ENCODE data around the gene SETD1B. TPM values are rescaled to one million over a fixed set of nuclear protein-coding genes. Genes with fewer than 3 reads are reported as not detected.

SETD1B gene
- total RNA-seq, 1 donor = 5.8 TPM

DNA sequence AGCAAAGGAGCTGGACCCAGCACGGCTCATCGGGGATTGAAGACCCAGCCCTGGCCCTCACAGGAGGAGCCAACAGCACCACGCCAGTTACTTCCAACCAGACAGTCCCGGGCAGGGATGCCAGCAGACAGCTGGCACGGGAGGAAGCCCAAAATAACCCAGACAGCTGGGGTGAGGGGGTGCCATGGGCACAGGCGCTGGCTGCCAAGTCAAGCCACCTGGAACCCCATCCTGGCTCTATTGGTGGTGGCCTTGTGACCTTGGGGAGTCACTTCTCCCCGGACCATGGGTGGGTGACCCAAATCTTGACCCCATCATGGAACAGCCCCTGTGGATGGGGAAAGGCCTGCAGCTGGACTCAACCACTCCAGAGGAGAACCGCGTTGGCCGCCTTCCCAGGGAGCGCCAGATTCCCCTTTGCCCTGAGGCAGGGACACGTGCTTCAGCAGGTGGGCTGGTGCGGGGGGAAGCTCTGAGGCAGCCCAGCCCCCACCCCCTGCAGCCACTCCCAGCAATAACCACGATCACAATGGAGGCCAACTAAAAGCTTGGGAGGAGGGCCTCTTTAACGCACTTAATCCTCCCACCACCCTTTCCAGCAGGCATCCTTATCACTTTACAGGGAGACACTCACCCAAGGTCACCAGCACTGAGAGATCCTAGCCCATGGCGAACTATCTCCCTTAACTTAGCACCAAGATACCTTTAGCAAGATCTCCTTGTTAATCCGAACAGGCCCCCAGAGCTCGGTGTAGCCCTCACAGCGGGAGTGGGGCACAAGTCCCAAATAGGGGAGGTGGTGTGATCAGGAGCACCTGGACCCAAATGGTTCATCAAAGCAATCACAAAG, 5.6 kb upstream of the SETD1B start:
- Histone ChIP-seq H3K4me1 (ENCODE audit: insufficient read depth, low read length) (peaks cover 62% of the 10 kb centered on the region), H3K36me3 (ENCODE audit: insufficient read depth, low read length) (no peaks in the 10 kb centered on the region), H3K4me2 (ENCODE audit: insufficient read depth, low read length) (peak overlapping the region; percentile 77), H4K20me1 (ENCODE audit: insufficient read depth, low read length) (peaks cover 19% of the 10 kb centered on the region), H3K27ac (ENCODE audit: low read depth, low read length) (peak overlapping the region; percentile 70), H2AFZ (ENCODE audit: low read length) (no peak overlapping the region), H3K79me2 (ENCODE audit: insufficient read depth, low read length) (peaks cover 54% of the 10 kb centered on the region), H3K4me3 (ENCODE audit: insufficient read depth, low read length) (peak overlapping the region; percentile 86), H3K9me3 (ENCODE audit: low read depth, low read length) (no peaks in the 10 kb centered on the region), H3K27me3 (ENCODE audit: insufficient read depth, low read length) (no peaks in the 10 kb centered on the region)
- peak; percentile 84 for DNase-seq (ENCODE audit: insufficient read length, low spot score, missing footprints)
- TF ChIP-seq, protein P1, sequence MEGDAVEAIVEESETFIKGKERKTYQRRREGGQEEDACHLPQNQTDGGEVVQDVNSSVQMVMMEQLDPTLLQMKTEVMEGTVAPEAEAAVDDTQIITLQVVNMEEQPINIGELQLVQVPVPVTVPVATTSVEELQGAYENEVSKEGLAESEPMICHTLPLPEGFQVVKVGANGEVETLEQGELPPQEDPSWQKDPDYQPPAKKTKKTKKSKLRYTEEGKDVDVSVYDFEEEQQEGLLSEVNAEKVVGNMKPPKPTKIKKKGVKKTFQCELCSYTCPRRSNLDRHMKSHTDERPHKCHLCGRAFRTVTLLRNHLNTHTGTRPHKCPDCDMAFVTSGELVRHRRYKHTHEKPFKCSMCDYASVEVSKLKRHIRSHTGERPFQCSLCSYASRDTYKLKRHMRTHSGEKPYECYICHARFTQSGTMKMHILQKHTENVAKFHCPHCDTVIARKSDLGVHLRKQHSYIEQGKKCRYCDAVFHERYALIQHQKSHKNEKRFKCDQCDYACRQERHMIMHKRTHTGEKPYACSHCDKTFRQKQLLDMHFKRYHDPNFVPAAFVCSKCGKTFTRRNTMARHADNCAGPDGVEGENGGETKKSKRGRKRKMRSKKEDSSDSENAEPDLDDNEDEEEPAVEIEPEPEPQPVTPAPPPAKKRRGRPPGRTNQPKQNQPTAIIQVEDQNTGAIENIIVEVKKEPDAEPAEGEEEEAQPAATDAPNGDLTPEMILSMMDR (IDR thresholded peaks at IDR 0.05; ENCODE audit: extremely low read depth, low read depth, low read length) = no peak

DNA sequence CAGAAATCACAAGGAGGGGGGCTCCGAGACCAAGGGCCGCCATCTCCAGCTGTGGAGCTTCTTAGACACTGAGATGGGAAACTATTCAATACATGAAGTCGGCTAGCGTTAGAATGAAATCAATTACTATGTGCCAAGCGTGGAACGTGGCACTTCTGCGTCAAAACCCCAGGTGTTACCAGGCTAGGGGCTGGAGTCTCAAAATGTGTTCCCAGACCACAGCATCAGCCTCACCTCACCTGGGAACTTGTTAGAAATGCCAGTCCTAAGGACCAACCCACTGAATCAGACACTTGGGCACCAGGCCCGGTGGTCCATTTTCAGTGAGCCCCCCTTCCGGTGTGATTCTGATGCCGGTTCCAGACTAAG, 5.0 kb upstream of the SETD1B start:
- Histone ChIP-seq H3K27ac (ENCODE audit: low read depth, low read length) (peak overlapping the region; percentile 70), H3K4me1 (ENCODE audit: insufficient read depth, low read length) (peaks cover 57% of the 10 kb centered on the region), H4K20me1 (ENCODE audit: insufficient read depth, low read length) (peaks cover 19% of the 10 kb centered on the region), H3K27me3 (ENCODE audit: insufficient read depth, low read length) (no peaks in the 10 kb centered on the region), H3K79me2 (ENCODE audit: insufficient read depth, low read length) (peaks cover 54% of the 10 kb centered on the region), H3K4me3 (ENCODE audit: insufficient read depth, low read length) (peak overlapping the region; percentile 86), H3K36me3 (ENCODE audit: insufficient read depth, low read length) (no peaks in the 10 kb centered on the region), H2AFZ (ENCODE audit: low read length) (no peak overlapping the region), H3K4me2 (ENCODE audit: insufficient read depth, low read length) (peak overlapping the region; percentile 77), H3K9me3 (ENCODE audit: low read depth, low read length) (no peaks in the 10 kb centered on the region)
- TF ChIP-seq, protein P1 (IDR thresholded peaks at IDR 0.05; ENCODE audit: extremely low read depth, low read depth, low read length) = no peak
- DNase-seq (ENCODE audit: insufficient read length, low spot score, missing footprints) = no peak

DNA sequence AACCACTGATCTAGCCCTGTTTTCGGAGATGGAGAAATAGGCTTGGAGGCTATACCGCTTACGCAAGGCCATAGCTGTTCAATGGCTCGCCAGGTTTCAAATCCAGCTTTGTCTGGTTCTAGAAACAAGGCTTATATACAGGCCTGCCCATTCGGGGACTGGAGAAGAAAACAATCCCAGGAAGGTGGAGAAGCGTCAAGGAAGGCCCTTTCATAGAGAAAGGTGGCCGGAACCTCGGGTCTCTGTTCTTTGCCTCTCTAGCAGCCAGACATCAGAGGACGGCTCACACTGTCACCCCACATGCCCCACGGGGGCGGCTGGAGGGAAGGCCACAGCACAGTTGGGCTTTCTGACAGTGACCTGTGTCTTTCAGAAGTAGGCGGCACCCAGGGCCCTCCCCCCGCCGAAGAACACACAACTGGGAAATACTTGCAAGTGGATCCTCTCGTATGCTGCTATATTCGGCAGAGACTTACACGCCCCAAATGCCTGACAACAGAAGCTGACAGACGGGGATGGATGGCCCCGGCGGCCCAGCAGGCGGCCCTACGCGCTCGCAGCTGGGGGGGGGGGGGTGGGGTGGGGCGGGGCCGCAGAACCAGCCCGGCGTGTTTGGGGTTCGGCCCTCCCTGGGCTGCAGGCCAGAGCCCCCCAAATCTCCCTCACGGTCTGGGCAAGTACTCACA, 4.5 kb upstream of the SETD1B start:
- peaks cover 19% of the 10 kb centered on the region for H4K20me1 ChIP-seq (ENCODE audit: insufficient read depth, low read length)
- peaks cover 53% of the 10 kb centered on the region for H3K4me1 ChIP-seq (ENCODE audit: insufficient read depth, low read length)
- peaks cover 54% of the 10 kb centered on the region for H3K79me2 ChIP-seq (ENCODE audit: insufficient read depth, low read length)
- H3K27me3 ChIP-seq (ENCODE audit: insufficient read depth, low read length) = no peaks in the 10 kb centered on the region
- DNase-seq (ENCODE audit: insufficient read length, low spot score, missing footprints) = peak; percentile 98
- no peaks in the 10 kb centered on the region for H3K36me3 ChIP-seq (ENCODE audit: insufficient read depth, low read length)
- H3K9me3 ChIP-seq (ENCODE audit: low read depth, low read length) = no peaks in the 10 kb centered on the region
- TF ChIP-seq, protein P1 (IDR thresholded peaks at IDR 0.05; ENCODE audit: extremely low read depth, low read depth, low read length) = no peak
- H3K27ac ChIP-seq (ENCODE audit: low read depth, low read length) = peak overlapping the region; percentile 99
- H3K4me2 ChIP-seq (ENCODE audit: insufficient read depth, low read length) = peak overlapping the region; percentile 77
- no peak overlapping the region for H2AFZ ChIP-seq (ENCODE audit: low read length)
- H3K4me3 ChIP-seq (ENCODE audit: insufficient read depth, low read length) = peak overlapping the region; percentile 86
